22Rv1 (cell line): Measurements from ENCODE around the gene DDX42.
"Not testable (repeated sequence)": the region's sequence is repeated elsewhere in the genome, so short reads cannot be mapped to it uniquely, and the experiment has no call there.

ENCODE experiments used
- H3K27ac ChIP-seq: fragments of 450-650 bp; 2 replicates; pipeline ENCODE4 v1.5.1; 2017
- CTCF ChIP-seq: fragments of 450-650 bp; IDR thresholded peaks from 2 replicates; pipeline ENCODE4 v1.5.1; 2017; ENCODE audit warnings: mild to moderate bottlenecking
- ZFX ChIP-seq: fragments of 450-650 bp; IDR thresholded peaks from 2 replicates; pipeline ENCODE4 v1.6.1; 2017; ENCODE audit warnings: antibody characterized with exemption, borderline replicate concordance

DDX42 gene

GRCh38 chr17:63792055-63792729 is 18.2 kb downstream of the DDX42 start:
- no peak for TF ChIP-seq CTCF
- TF ChIP-seq ZFX, result no peak
- no peak overlapping the region for H3K27ac ChIP-seq

GRCh38 chr17:63796375-63796774 is 22.4 kb downstream of the DDX42 start:
- H3K27ac ChIP-seq, result not testable (repeated sequence)

- no peak overlapping the region for H3K27ac ChIP-seq
- TF ChIP-seq CTCF (no peak), ZFX (no peak)
Measured at GRCh38 chr17:63798572-63799106, 24.7 kb downstream of the DDX42 start.

- no peak overlapping the region for H3K27ac ChIP-seq
Measured at GRCh38 chr17:63800783-63801182, 26.8 kb downstream of the DDX42 start.

GRCh38 chr17:63804328-63804727 is 30.4 kb downstream of the DDX42 start:
- TF ChIP-seq ZFX, result no peak
- TF ChIP-seq CTCF, result no peak

More at GRCh38 chr17:63800783-63801182, 26.8 kb downstream of the DDX42 start:
- no peak for TF ChIP-seq ZFX

GRCh38 chr17:63805591-63805990 is 31.6 kb downstream of the DDX42 start:
- TF ChIP-seq CTCF (no peak), ZFX (no peak)
- H3K27ac ChIP-seq, result no peak overlapping the region

More at GRCh38 chr17:63804328-63804727, 30.4 kb downstream of the DDX42 start:
- no peak overlapping the region for H3K27ac ChIP-seq

GRCh38 chr17:63809970-63810369 is 36.0 kb downstream of the DDX42 start:
- H3K27ac ChIP-seq, result no peak overlapping the region
- TF ChIP-seq ZFX, result no peak
- no peak for TF ChIP-seq CTCF

GRCh38 chr17:63816123-63816522 is 42.2 kb downstream of the DDX42 start:
- TF ChIP-seq CTCF, result no peak
- no peak for TF ChIP-seq ZFX
- H3K27ac ChIP-seq, result no peak overlapping the region
